ENCODE measurements around the gene FLNA.

DNA sequence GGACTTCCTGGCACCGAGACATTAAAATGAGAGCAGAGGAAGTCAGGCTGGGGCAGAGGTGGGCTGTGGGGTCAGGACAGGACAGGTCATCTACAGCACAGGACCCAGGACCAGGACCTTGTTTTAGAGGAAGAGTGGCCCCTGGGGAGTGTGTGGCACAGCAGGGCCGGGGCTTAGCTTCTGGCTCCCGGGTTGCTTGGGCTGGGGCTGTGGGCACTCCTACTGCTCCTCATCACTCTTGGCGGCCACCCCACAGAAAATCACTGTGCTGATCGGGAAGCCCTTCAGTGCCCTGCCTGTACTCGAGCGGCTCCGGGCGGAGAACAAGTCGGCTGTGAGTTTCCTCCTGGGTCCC is 45.9 kb upstream of the FLNA start:
- TF ChIP-seq, protein P1, sequence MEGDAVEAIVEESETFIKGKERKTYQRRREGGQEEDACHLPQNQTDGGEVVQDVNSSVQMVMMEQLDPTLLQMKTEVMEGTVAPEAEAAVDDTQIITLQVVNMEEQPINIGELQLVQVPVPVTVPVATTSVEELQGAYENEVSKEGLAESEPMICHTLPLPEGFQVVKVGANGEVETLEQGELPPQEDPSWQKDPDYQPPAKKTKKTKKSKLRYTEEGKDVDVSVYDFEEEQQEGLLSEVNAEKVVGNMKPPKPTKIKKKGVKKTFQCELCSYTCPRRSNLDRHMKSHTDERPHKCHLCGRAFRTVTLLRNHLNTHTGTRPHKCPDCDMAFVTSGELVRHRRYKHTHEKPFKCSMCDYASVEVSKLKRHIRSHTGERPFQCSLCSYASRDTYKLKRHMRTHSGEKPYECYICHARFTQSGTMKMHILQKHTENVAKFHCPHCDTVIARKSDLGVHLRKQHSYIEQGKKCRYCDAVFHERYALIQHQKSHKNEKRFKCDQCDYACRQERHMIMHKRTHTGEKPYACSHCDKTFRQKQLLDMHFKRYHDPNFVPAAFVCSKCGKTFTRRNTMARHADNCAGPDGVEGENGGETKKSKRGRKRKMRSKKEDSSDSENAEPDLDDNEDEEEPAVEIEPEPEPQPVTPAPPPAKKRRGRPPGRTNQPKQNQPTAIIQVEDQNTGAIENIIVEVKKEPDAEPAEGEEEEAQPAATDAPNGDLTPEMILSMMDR (IDR thresholded peaks at IDR 0.05 in 4 of 5, conservative IDR thresholded peaks at IDR 0.05 in 1 of 5) = no peak
- no peak for TF ChIP-seq POLR2A (IDR thresholded peaks at IDR 0.05)
